Progenitor cell of endocrine pancreas (in vitro differentiated cells): ENCODE results near the gene MYL6B. TPM values are rescaled to one million over a fixed set of nuclear protein-coding genes. Genes with fewer than 3 reads are reported as not detected.

Experiments
- DNase-seq: peaks from one replicate; pipeline ENCODE4 v3.0.0; 2021; ENCODE audit warnings: low spot score; ENCODE audit not compliant: unreplicated experiment
- H3K27ac Mint-ChIP-seq: 2 replicates; pipeline ENCODE4 v1.8.0; 2021; ENCODE audit warnings: mild to moderate bottlenecking, moderate library complexity, mixed read lengths
- H3K27me3 Mint-ChIP-seq: 2 replicates; pipeline ENCODE4 v1.8.0; 2021; ENCODE audit warnings: mixed read lengths
- H3K36me3 Mint-ChIP-seq: 2 replicates; pipeline ENCODE4 v1.8.0; 2022; ENCODE audit warnings: mixed read lengths; ENCODE audit not compliant: insufficient read depth
- H3K4me1 Mint-ChIP-seq: 2 replicates; pipeline ENCODE4 v1.8.0; 2021; ENCODE audit warnings: low read depth, mixed read lengths
- H3K4me3 Mint-ChIP-seq: 2 replicates; pipeline ENCODE4 v1.8.0; 2021; ENCODE audit warnings: low read depth, mild to moderate bottlenecking, moderate library complexity, mixed read lengths
- H3K9me3 Mint-ChIP-seq: 2 replicates; pipeline ENCODE4 v1.8.0; 2021; ENCODE audit warnings: low read depth, mixed read lengths
- CTCF ChIP-seq: fragments of 200-600 bp; sonication (generic); IDR thresholded peaks from one replicate; pipeline ENCODE4 v1.5.0; 2021; ENCODE audit warnings: antibody characterized with exemption, mild to moderate bottlenecking; ENCODE audit not compliant: unreplicated experiment
- total RNA-seq: library from RNA; stranded (reverse); gene quantifications from 2 replicates; pipeline ENCODE4 v1.2.1, GENCODE V29; 2021

The MYL6B gene
- total RNA-seq, 1 donor from 2014 or later: 172 TPM

- H3K27ac Mint-ChIP-seq: peak overlapping the region; percentile 11
- peaks cover 4% of the 10 kb centered on the region for H3K4me1 Mint-ChIP-seq
- no peaks in the 10 kb centered on the region for H3K27me3 Mint-ChIP-seq
- no peak for DNase-seq
- TF ChIP-seq CTCF: no peak
- H3K4me3 Mint-ChIP-seq: no peak overlapping the region
- H3K36me3 Mint-ChIP-seq: peaks cover 2% of the 10 kb centered on the region
- no peaks in the 10 kb centered on the region for H3K9me3 Mint-ChIP-seq
Measured at GRCh38 chr12:56197921-56198635, 45.7 kb downstream of the MYL6B start.

GRCh38 chr12:56198836-56199235 is 46.4 kb downstream of the MYL6B start:
- peaks cover 1% of the 10 kb centered on the region for H3K4me1 Mint-ChIP-seq
- DNase-seq: no peak
- no peaks in the 10 kb centered on the region for H3K9me3 Mint-ChIP-seq
- H3K27ac Mint-ChIP-seq: no peak overlapping the region
- no peak for TF ChIP-seq CTCF
- H3K36me3 Mint-ChIP-seq: no peaks in the 10 kb centered on the region
- no peaks in the 10 kb centered on the region for H3K27me3 Mint-ChIP-seq
- H3K4me3 Mint-ChIP-seq: no peak overlapping the region

- H3K36me3 Mint-ChIP-seq: peaks cover 8% of the 10 kb centered on the region
- peak overlapping the region; percentile 23 for H3K27ac Mint-ChIP-seq
- no peaks in the 10 kb centered on the region for H3K9me3 Mint-ChIP-seq
Measured at GRCh38 chr12:56202366-56202765, 50.0 kb downstream of the MYL6B start.

GRCh38 chr12:56202838-56203237 is 50.5 kb downstream of the MYL6B start:
- peaks cover 1% of the 10 kb centered on the region for H3K4me1 Mint-ChIP-seq
- H3K27ac Mint-ChIP-seq: peak overlapping the region; percentile 23
- TF ChIP-seq CTCF: no peak
- no peak overlapping the region for H3K4me3 Mint-ChIP-seq
- no peak for DNase-seq
- H3K36me3 Mint-ChIP-seq: peaks cover 8% of the 10 kb centered on the region
- no peaks in the 10 kb centered on the region for H3K27me3 Mint-ChIP-seq
- no peaks in the 10 kb centered on the region for H3K9me3 Mint-ChIP-seq

More at GRCh38 chr12:56202366-56202765, 50.0 kb downstream of the MYL6B start:
- TF ChIP-seq CTCF: no peak
- no peaks in the 10 kb centered on the region for H3K27me3 Mint-ChIP-seq
- no peak overlapping the region for H3K4me3 Mint-ChIP-seq
- peaks cover 1% of the 10 kb centered on the region for H3K4me1 Mint-ChIP-seq
- DNase-seq: no peak

- H3K4me1 Mint-ChIP-seq: peaks cover 1% of the 10 kb centered on the region
- H3K36me3 Mint-ChIP-seq: peaks cover 10% of the 10 kb centered on the region
- H3K4me3 Mint-ChIP-seq: no peak overlapping the region
- no peak for DNase-seq
- no peaks in the 10 kb centered on the region for H3K27me3 Mint-ChIP-seq
- no peak overlapping the region for H3K27ac Mint-ChIP-seq
- TF ChIP-seq CTCF: no peak
- no peaks in the 10 kb centered on the region for H3K9me3 Mint-ChIP-seq
Measured at GRCh38 chr12:56204275-56204674, 51.9 kb downstream of the MYL6B start.
